ENCODE measurements around the gene IL3RA.

DNA sequence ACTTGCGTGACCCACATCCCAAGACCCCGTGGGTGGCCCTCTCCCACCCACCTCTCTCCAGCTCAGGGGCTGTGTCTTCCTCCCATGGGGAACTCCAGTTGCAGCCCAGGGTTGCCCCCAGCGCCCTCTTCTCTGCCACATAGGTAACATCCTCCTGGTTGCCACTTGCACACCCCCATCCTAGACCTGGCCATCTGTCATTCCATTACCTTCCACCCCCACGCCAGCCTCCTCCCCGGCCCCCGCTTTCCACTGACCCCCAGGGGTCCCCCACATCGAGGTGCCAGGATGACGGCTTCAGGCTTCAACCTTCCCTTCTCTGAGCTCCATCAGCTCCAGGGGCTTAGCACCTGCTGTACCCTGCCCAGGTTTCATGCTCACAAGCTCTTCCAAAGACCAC is 28.1 kb upstream of the IL3RA start:
- TF ChIP-seq, protein P1, sequence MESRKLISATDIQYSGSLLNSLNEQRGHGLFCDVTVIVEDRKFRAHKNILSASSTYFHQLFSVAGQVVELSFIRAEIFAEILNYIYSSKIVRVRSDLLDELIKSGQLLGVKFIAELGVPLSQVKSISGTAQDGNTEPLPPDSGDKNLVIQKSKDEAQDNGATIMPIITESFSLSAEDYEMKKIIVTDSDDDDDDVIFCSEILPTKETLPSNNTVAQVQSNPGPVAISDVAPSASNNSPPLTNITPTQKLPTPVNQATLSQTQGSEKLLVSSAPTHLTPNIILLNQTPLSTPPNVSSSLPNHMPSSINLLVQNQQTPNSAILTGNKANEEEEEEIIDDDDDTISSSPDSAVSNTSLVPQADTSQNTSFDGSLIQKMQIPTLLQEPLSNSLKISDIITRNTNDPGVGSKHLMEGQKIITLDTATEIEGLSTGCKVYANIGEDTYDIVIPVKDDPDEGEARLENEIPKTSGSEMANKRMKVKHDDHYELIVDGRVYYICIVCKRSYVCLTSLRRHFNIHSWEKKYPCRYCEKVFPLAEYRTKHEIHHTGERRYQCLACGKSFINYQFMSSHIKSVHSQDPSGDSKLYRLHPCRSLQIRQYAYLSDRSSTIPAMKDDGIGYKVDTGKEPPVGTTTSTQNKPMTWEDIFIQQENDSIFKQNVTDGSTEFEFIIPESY (IDR thresholded peaks at IDR 0.05): no peak
- TF ChIP-seq, protein P2, sequence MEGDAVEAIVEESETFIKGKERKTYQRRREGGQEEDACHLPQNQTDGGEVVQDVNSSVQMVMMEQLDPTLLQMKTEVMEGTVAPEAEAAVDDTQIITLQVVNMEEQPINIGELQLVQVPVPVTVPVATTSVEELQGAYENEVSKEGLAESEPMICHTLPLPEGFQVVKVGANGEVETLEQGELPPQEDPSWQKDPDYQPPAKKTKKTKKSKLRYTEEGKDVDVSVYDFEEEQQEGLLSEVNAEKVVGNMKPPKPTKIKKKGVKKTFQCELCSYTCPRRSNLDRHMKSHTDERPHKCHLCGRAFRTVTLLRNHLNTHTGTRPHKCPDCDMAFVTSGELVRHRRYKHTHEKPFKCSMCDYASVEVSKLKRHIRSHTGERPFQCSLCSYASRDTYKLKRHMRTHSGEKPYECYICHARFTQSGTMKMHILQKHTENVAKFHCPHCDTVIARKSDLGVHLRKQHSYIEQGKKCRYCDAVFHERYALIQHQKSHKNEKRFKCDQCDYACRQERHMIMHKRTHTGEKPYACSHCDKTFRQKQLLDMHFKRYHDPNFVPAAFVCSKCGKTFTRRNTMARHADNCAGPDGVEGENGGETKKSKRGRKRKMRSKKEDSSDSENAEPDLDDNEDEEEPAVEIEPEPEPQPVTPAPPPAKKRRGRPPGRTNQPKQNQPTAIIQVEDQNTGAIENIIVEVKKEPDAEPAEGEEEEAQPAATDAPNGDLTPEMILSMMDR (IDR thresholded peaks at IDR 0.05; ENCODE audit: low read depth, low read length, missing input control): no peak
